SK-N-SH treated with all-trans-retinoic acid at 6 μM for 48 hours (cell line): ENCODE measurements around the gene GALNTL6.

Experiments used
- ARNTL ChIP-seq: fragments of 450-650 bp; formaldehyde crosslinking; IDR thresholded peaks from 2 replicates; pipeline ENCODE4 v1.5.0; 2020; ENCODE audit warnings: low read depth, mild to moderate bottlenecking, moderate library complexity, borderline replicate concordance
- RARB ChIP-seq: fragments of 250-450 bp; sonication (Bioruptor Pico); IDR thresholded peaks from 2 replicates; pipeline ENCODE4 v1.8.0; 2021; ENCODE audit warnings: mild to moderate bottlenecking, moderate library complexity
- TOX ChIP-seq: fragments of 250-450 bp; sonication (Bioruptor Pico); IDR thresholded peaks from 2 replicates; pipeline ENCODE4 v1.8.0; 2021; ENCODE audit warnings: mild to moderate bottlenecking, moderate library complexity, borderline replicate concordance
- ZFP3 ChIP-seq: fragments of 250-450 bp; sonication (Bioruptor Pico); IDR thresholded peaks from 2 replicates; pipeline ENCODE4 v1.5.0; 2020; ENCODE audit warnings: mild to moderate bottlenecking, moderate library complexity
- ZFP30 ChIP-seq: fragments of 450-650 bp; formaldehyde crosslinking; IDR thresholded peaks from 2 replicates; pipeline ENCODE4 v1.5.0; 2022; ENCODE audit warnings: mild to moderate bottlenecking, moderate library complexity
- ZNF70 ChIP-seq: fragments of 450-650 bp; formaldehyde crosslinking; IDR thresholded peaks from 2 replicates; pipeline ENCODE4 v1.5.0; 2020; ENCODE audit warnings: mild to moderate bottlenecking, moderate library complexity
- TF ChIP-seq, protein P1 (sequence below): fragments of 250-450 bp; sonication (Bioruptor Pico); IDR thresholded peaks from 2 replicates; pipeline ENCODE4 v1.5.1; 2020; ENCODE audit warnings: low read depth, mild to moderate bottlenecking, moderate library complexity
- TF ChIP-seq, protein P2 (sequence below): fragments of 250-450 bp; sonication (Bioruptor Pico); IDR thresholded peaks from 2 replicates; pipeline ENCODE4 v1.8.0; 2021; ENCODE audit warnings: low read depth, mild to moderate bottlenecking, moderate library complexity, borderline replicate concordance

DNA sequence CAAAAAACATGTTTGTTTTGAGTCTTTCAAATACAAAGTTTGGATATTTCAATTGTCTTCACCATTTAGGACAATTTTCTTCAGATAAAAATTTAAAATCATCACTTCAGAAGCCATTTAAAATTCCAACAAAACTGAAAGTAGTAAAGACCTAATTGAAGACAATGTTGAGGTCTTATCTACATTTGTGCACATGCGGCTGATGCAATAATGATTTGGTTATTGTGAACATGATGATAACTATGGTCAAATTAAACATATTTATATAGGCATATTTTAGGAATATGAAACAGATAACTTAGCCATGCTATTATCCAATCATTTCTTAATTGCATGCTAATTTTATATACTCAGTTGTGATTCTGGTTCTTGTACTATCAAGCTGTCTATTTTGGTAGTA lies 407.5 kb downstream of the GALNTL6 start:
- TF ChIP-seq, protein P1, sequence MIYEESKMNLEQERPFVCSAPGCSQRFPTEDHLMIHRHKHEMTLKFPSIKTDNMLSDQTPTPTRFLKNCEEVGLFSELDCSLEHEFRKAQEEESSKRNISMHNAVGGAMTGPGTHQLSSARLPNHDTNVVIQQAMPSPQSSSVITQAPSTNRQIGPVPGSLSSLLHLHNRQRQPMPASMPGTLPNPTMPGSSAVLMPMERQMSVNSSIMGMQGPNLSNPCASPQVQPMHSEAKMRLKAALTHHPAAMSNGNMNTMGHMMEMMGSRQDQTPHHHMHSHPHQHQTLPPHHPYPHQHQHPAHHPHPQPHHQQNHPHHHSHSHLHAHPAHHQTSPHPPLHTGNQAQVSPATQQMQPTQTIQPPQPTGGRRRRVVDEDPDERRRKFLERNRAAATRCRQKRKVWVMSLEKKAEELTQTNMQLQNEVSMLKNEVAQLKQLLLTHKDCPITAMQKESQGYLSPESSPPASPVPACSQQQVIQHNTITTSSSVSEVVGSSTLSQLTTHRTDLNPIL (CRISPR knock-in tag), result no peak
- TF ChIP-seq, protein P2, sequence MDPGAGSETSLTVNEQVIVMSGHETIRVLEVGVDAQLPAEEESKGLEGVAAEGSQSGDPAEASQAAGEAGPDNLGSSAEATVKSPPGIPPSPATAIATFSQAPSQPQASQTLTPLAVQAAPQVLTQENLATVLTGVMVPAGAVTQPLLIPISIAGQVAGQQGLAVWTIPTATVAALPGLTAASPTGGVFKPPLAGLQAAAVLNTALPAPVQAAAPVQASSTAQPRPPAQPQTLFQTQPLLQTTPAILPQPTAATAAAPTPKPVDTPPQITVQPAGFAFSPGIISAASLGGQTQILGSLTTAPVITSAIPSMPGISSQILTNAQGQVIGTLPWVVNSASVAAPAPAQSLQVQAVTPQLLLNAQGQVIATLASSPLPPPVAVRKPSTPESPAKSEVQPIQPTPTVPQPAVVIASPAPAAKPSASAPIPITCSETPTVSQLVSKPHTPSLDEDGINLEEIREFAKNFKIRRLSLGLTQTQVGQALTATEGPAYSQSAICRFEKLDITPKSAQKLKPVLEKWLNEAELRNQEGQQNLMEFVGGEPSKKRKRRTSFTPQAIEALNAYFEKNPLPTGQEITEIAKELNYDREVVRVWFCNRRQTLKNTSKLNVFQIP (CRISPR knock-in tag), result no peak
- TF ChIP-seq ARNTL, result no peak
- TF ChIP-seq ZNF70 (CRISPR knock-in tag), result no peak
- no peak for TF ChIP-seq RARB
- TF ChIP-seq ZFP3, result no peak
- no peak for TF ChIP-seq TOX
- TF ChIP-seq ZFP30 (CRISPR knock-in tag), result no peak
